Upper lobe of right lung (tissue), 1 donor: ENCODE results near the gene TMEM44. TPM values are rescaled to one million over a fixed set of nuclear protein-coding genes. Genes with fewer than 3 reads are reported as not detected.
A peak's percentile ranks its signal among the peaks of the same experiment; 100 is the strongest.

Experiments used
- ATAC-seq: fragments of 200-7000 bp; cut with Tn5 transposase; one replicate; pipeline ENCODE4 v1.9.1; 2020; ENCODE audit warnings: mild to moderate bottlenecking, moderate library complexity
- DNase-seq: peaks from one replicate; pipeline ENCODE4 v3.0.0-alpha.2; 2020
- H3K27ac ChIP-seq: fragments of 200-600 bp; one replicate; pipeline ENCODE4 v1.8.0; 2022
- H3K27me3 ChIP-seq: fragments of 200-600 bp; one replicate; pipeline ENCODE4 v1.8.0; 2022; ENCODE audit warnings: mild to moderate bottlenecking
- H3K36me3 ChIP-seq: fragments of 200-600 bp; one replicate; pipeline ENCODE4 v1.8.0; 2022
- H3K4me1 ChIP-seq: fragments of 200-600 bp; one replicate; pipeline ENCODE4 v1.8.0; 2022
- H3K4me3 ChIP-seq: fragments of 200-600 bp; one replicate; pipeline ENCODE4 v1.8.0; 2022; ENCODE audit warnings: mild to moderate bottlenecking
- H3K9me3 ChIP-seq: fragments of 200-600 bp; one replicate; pipeline ENCODE4 v1.8.0; 2022
- intact Hi-C: fragments of 100-400 bp; cut with DNase I; formaldehyde crosslinking; loops from one replicate; pipeline ENCODE4 v1.11.0; 2022
- total RNA-seq: library from RNA; stranded (reverse); fragmentation: NEBNext Ultra II Directional; extraction: Animal tissue kit (Norgen Biotek cat#: 25700); gene quantifications from one replicate; pipeline ENCODE4 v1.2.1, GENCODE V29; 2021
- TF ChIP-seq, protein P1 (sequence below): fragments of 200-600 bp; IDR thresholded peaks from one replicate; pipeline ENCODE4 v1.8.0; 2022; ENCODE audit warnings: antibody characterized with exemption
- donor health status: DM: no; HTN: yes; CAD: no; lungs with severe emphysema.

The TMEM44 gene
- total RNA-seq, 1 donor from 2014 or later, result 25.3 TPM

DNA sequence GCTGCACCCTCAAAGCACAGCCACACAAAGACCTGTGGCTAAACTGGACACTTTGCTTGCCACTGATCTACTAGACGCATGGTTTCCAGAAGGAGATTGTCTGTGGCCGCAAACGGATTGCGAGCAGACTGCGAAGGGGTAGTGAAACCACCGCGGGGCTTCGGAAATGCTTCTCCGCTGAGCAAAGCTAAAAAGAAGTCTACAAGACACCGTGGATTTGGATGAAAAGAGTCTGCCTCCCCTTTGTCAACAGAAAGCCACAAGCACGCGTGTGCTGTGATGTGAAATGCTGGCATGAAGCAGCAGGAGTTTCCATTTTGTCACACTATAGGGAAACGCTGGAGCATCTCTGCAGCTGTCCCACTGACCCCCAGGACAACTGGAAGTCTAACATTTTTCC, 63.0 kb downstream of the TMEM44 start:
- ATAC-seq (no peak), DNase-seq (no peak)
- Histone ChIP-seq H3K27me3 (no peaks in the 10 kb centered on the region), H3K36me3 (no peaks in the 10 kb centered on the region), H3K4me3 (no peak overlapping the region), H3K9me3 (no peaks in the 10 kb centered on the region), H3K4me1 (peaks cover 14% of the 10 kb centered on the region), H3K27ac (no peak overlapping the region)
- TF ChIP-seq, protein P1, sequence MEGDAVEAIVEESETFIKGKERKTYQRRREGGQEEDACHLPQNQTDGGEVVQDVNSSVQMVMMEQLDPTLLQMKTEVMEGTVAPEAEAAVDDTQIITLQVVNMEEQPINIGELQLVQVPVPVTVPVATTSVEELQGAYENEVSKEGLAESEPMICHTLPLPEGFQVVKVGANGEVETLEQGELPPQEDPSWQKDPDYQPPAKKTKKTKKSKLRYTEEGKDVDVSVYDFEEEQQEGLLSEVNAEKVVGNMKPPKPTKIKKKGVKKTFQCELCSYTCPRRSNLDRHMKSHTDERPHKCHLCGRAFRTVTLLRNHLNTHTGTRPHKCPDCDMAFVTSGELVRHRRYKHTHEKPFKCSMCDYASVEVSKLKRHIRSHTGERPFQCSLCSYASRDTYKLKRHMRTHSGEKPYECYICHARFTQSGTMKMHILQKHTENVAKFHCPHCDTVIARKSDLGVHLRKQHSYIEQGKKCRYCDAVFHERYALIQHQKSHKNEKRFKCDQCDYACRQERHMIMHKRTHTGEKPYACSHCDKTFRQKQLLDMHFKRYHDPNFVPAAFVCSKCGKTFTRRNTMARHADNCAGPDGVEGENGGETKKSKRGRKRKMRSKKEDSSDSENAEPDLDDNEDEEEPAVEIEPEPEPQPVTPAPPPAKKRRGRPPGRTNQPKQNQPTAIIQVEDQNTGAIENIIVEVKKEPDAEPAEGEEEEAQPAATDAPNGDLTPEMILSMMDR, result no peak
- intact Hi-C loops, result no loop called here

DNA sequence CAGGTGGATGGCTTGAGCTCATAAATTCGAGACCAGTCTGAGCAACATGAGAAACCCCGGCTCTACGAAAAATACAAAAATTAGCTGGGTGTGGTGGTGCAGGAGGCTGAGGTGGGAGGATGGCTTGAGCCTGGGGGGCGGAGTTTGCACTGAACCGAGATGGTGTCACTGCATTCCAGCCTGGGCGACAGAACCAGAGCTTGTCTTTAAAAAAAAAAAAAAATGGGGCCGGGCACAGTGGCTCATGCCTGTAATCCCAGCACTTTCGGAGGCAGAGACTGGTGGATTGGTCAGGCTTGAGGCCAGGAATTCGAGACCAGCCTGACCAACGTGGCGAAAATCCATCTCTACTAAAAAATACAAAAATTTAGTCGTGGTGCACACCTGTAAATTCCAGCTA, 64.0 kb downstream of the TMEM44 start:
- no peak for ATAC-seq
- TF ChIP-seq, protein P1, result no peak

DNA sequence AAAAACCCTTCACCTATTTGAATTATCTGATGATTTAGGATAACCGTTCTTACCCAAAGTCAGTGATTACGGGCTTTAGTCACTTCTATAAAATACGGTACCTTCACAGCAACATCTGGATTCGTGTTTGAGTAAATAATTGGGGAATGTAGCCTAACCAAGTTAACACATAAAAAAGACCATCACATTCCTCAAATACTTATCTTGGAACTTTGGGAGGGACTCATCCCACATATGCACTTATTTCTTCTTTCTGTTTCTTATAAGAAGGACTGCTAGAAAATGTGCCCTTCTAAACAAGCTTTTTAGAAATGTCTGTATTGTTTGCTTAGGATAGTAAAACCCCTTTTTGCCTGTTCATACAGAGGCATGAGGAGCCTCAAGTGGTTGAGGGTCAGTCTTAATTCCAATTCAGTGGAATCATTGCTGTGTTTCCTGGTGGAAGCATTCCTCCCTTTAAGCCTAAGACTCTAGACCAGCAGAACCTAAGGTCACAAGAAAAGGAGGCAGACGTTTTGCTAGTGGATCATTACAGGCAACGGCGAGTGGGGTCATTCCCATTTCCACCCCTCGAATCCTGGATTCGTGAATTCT, 67.5 kb downstream of the TMEM44 start:
- intact Hi-C loops, result no loop called here
- TF ChIP-seq, protein P1, result no peak
- no peak for ATAC-seq

More for the DNA sequence above, 64.0 kb downstream of the TMEM44 start:
- intact Hi-C loops, result no loop called here
- Histone ChIP-seq H3K36me3 (no peaks in the 10 kb centered on the region), H3K27ac (no peak overlapping the region), H3K4me3 (no peak overlapping the region), H3K27me3 (no peaks in the 10 kb centered on the region), H3K4me1 (peaks cover 14% of the 10 kb centered on the region), H3K9me3 (no peaks in the 10 kb centered on the region)
- DNase-seq, result no peak

DNA sequence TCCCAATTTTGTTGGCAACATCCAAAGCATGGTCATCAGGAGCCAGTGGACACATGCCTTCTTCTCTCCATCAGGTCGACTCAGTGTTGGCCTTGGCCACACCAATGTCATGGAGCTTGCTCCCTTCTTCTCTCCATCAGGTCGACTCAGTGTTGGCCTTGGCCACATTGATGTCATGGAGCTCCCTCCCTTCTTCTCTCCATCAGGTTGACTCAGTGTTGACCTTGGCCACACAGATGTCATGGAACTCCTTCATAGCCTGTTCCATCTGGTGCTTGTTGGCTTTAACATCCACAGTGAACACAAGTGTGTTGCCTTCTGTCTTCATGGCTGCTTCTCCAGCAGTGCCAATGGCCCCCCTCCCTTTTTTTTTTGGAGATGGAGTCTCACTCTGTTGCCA, 70.2 kb downstream of the TMEM44 start:
- TF ChIP-seq, protein P1, result no peak
- Histone ChIP-seq H3K4me3 (no peak overlapping the region), H3K27me3 (no peaks in the 10 kb centered on the region), H3K4me1 (peaks cover 3% of the 10 kb centered on the region), H3K36me3 (no peaks in the 10 kb centered on the region), H3K27ac (no peak overlapping the region), H3K9me3 (no peaks in the 10 kb centered on the region)
- intact Hi-C loops, result no loop called here
- ATAC-seq, result no peak
- DNase-seq, result no peak

More for the DNA sequence above, 67.5 kb downstream of the TMEM44 start:
- Histone ChIP-seq H3K4me3 (no peak overlapping the region), H3K9me3 (no peaks in the 10 kb centered on the region), H3K36me3 (no peaks in the 10 kb centered on the region), H3K27ac (no peak overlapping the region), H3K4me1 (peaks cover 3% of the 10 kb centered on the region), H3K27me3 (no peaks in the 10 kb centered on the region)
- DNase-seq, result no peak

DNA sequence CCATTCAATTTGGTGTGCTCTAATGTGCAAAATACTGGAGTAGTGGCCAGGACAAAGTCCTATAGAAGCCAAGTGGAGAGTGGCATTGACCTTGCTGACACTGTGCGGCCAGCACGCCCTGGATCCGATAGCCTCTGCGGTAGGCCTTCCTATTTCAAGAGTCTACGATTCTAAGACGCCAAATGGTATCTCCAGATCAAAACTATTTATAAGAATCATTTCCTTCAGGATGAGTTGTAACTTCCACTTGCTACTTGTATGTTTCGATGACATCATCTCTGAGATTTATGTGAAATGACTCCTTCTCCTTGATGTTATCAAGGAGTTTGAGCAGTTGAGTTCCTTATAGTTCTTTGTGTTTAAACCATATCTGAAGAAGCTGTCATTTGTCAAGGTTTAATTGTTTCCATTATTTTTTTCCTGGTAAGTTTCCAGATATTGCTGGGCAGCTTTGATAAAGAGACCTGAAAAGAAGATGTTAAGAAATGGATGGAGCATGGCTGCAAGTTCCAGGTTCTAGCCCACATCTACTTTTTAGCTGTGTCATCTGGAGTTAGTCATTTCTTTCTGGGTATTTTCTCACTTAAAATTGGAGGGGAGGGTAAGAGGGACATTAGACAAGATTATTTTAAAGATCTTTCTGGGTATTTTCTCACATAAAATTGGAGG, 71.8 kb downstream of the TMEM44 start:
- DNase-seq, result no peak
- TF ChIP-seq, protein P1, result no peak
- peaks cover 3% of the 10 kb centered on the region for H3K4me1 ChIP-seq
- no peaks in the 10 kb centered on the region for H3K9me3 ChIP-seq
- no peaks in the 10 kb centered on the region for H3K36me3 ChIP-seq
- H3K27ac ChIP-seq, result no peak overlapping the region
- intact Hi-C loops, result no loop called here
- H3K27me3 ChIP-seq, result no peaks in the 10 kb centered on the region
- H3K4me3 ChIP-seq, result no peak overlapping the region
- ATAC-seq, result peak; percentile 38
